HepG2 (cell line): ENCODE results near the gene DUSP7. TPM values are rescaled to one million over a fixed set of nuclear protein-coding genes. Genes with fewer than 3 reads are reported as not detected.
A peak's percentile ranks its signal among the peaks of the same experiment; 100 is the strongest.

Experiments used
- ATAC-seq: fragments of 200-7000 bp; cut with Tn5 transposase; 3 replicates; pipeline ENCODE4 v1.9.1; 2020; ENCODE audit warnings: mild to moderate bottlenecking, moderate library complexity
- BruUV-seq: library from RNA; stranded (reverse); fragments of 400-500 nt; replicated peaks from 2 replicates; lab custom pipeline; 2021; lab: Mats Ljungman, UMichigan
- CTCF ChIA-PET: fragments of 300-600 bp; formaldehyde crosslinking; extraction: SDS; loops from one replicate; lab custom pipeline; 2021; ENCODE audit warnings: low total read pairs, inconsistent platforms, low intra/inter-chr PET ratio; lab: Yijun Ruan, JAX
- POLR2A ChIA-PET: fragments of 350-600 bp; sonication (Branson Sonifier 250); formaldehyde crosslinking; loops from one replicate; lab custom pipeline; 2020; ENCODE audit warnings: antibody characterized with exemption, inconsistent platforms; lab: Yijun Ruan, JAX
- DNase-seq: peaks from one replicate; pipeline ENCODE4 v3.0.0-alpha.2; 2015; ENCODE audit warnings: low spot score
- FAIRE-seq: peaks from 3 replicates; lab custom pipeline; 2011; peaks lifted over from hg19 to GRCh38; lab: Jason Lieb, UNC
- H2AFZ ChIP-seq: one replicate; pipeline ENCODE4 v1.6.1; 2011; ENCODE audit warnings: low read length, inconsistent platforms
- H3K27ac ChIP-seq: fragments of 300-600 bp; 3 replicates; pipeline ENCODE4 v1.8.0; 2011; ENCODE audit warnings: mixed run types, mild to moderate bottlenecking, mixed read lengths, low read length, inconsistent platforms; ENCODE audit not compliant: insufficient read depth; ENCODE audit errors: extremely low read length
- H3K27me3 ChIP-seq, 2 experiments: fragments of 200-600 bp in 1 of 2; 2 replicates in 1 of 2; 3 replicates in 1 of 2; pipeline versions ENCODE4 v1.6.0 to v1.8.0; 2011; ENCODE audit warnings: low read length in 2 of 2, mild to moderate bottlenecking in 2 of 2, moderate library complexity in 2 of 2, inconsistent platforms in 1 of 2; ENCODE audit not compliant: insufficient read depth in 2 of 2, control insufficient read depth in 1 of 2
- H3K36me3 ChIP-seq, 2 experiments: fragments of 200-600 bp in 1 of 2; replicated peaks in 1 of 2; 2 replicates in 1 of 2; 3 replicates in 1 of 2; pipeline versions ENCODE4 v1.5.1 to v1.8.0; 2011; ENCODE audit warnings: low read length in 2 of 2, inconsistent platforms in 1 of 2; ENCODE audit not compliant: insufficient read depth in 2 of 2, control insufficient read depth in 1 of 2
- H3K4me1 ChIP-seq: 2 replicates; pipeline ENCODE4 v1.5.1; 2012; ENCODE audit warnings: low read length, inconsistent platforms; ENCODE audit not compliant: insufficient read depth
- H3K4me2 ChIP-seq: 2 replicates; pipeline ENCODE4 v1.6.0; 2011; ENCODE audit warnings: low read depth, low read length, inconsistent platforms
- H3K4me3 ChIP-seq, 3 experiments: fragments of 200-600 bp in 1 of 3; sonication (generic), shearing (Covaris generic) in 1 of 3; replicated peaks in 1 of 3; 2 replicates each; pipeline ENCODE4 v1.5.1; 2011 to 2016; ENCODE audit warnings: low read length in 3 of 3, inconsistent platforms in 2 of 3, low read depth in 2 of 3, mild to moderate bottlenecking in 2 of 3, control low read depth in 1 of 3, mixed read lengths in 1 of 3; ENCODE audit not compliant: insufficient read depth in 1 of 3
- H3K79me2 ChIP-seq: one replicate; pipeline ENCODE4 v1.6.1; 2011; ENCODE audit warnings: low read length, inconsistent platforms; ENCODE audit not compliant: insufficient read depth
- H3K9ac ChIP-seq: 2 replicates; pipeline ENCODE4 v1.6.0; 2011; ENCODE audit warnings: mild to moderate bottlenecking, low read depth, low read length, inconsistent platforms; ENCODE audit not compliant: insufficient read depth
- H3K9me3 ChIP-seq: 2 replicates; pipeline ENCODE4 v1.5.1; 2012; ENCODE audit warnings: mild to moderate bottlenecking, low read length
- H4K20me1 ChIP-seq: 2 replicates; pipeline ENCODE4 v1.6.0; 2011; ENCODE audit warnings: inconsistent platforms, mild to moderate bottlenecking, low read length, moderate library complexity; ENCODE audit not compliant: insufficient read depth
- CTCF ChIP-seq: sonication (generic); formaldehyde crosslinking; IDR thresholded peaks from 2 replicates; pipeline ENCODE4 v1.5.0; 2020; ENCODE audit warnings: mild to moderate bottlenecking, missing genetic modification reagents, moderate library complexity
- ELF3 ChIP-seq: IDR thresholded peaks from 2 replicates; pipeline ENCODE4 v1.6.1; 2016; ENCODE audit warnings: missing genetic modification reagents, missing compliant biosample characterization
- FOXP4 ChIP-seq: sonication (generic); formaldehyde crosslinking; IDR thresholded peaks from 2 replicates; pipeline ENCODE4 v1.4.0; 2020; ENCODE audit warnings: missing genetic modification reagents
- HNRNPUL1 ChIP-seq: fragments of 200-400 bp; formaldehyde crosslinking; IDR thresholded peaks from 2 replicates; pipeline ENCODE4 v1.6.1; 2017; ENCODE audit warnings: low read depth, mild to moderate bottlenecking, low read length, moderate library complexity
- KAT2B ChIP-seq: fragments of 150-350 bp; IDR thresholded peaks from 2 replicates; pipeline ENCODE4 v1.6.1; 2014; ENCODE audit warnings: low read depth, low read length, borderline replicate concordance
- PHF21A ChIP-seq: sonication (generic); formaldehyde crosslinking; IDR thresholded peaks from 2 replicates; pipeline ENCODE4 v1.5.0; 2020; ENCODE audit warnings: mild to moderate bottlenecking, missing genetic modification reagents
- REPIN1 ChIP-seq: sonication (generic); formaldehyde crosslinking; IDR thresholded peaks from 2 replicates; pipeline ENCODE4 v1.8.0; 2022; ENCODE audit warnings: missing genetic modification reagents, low read depth, mild to moderate bottlenecking, borderline replicate concordance
- SETDB1 ChIP-seq: sonication (generic); formaldehyde crosslinking; IDR thresholded peaks from 2 replicates; pipeline ENCODE4 v1.5.1; 2020; ENCODE audit warnings: missing genetic modification reagents, mild to moderate bottlenecking, borderline replicate concordance
- STAG1 ChIP-seq: sonication (generic); formaldehyde crosslinking; IDR thresholded peaks from 2 replicates; pipeline ENCODE4 v1.4.0; 2020; ENCODE audit warnings: missing genetic modification reagents
- ZXDC ChIP-seq: sonication (generic); formaldehyde crosslinking; IDR thresholded peaks from 2 replicates; pipeline ENCODE4 v1.5.0; 2020; ENCODE audit warnings: mild to moderate bottlenecking, missing genetic modification reagents
- WGBS: methylation state at CpG from one replicate; pipeline ENCODE4 v1.1.6; 2017; ENCODE audit warnings: low lambda C conversion rate; 5-methylcytosine and 5-hydroxymethylcytosine counted together
- in situ Hi-C: cut with HindIII; loops from 2 replicates; pipeline ENCODE4 v1.10.0; 2017; ENCODE audit warnings: low pct_unique_long_range_greater_than_20kb; ENCODE audit not compliant: extremely low pct_ligation_motif_present
- intact Hi-C: fragments of 100-400 bp; cut with micrococcal nuclease; formaldehyde crosslinking; loops from one replicate; pipeline ENCODE4 v1.10.0; 2022; ENCODE audit not compliant: unreplicated experiment
- polyA plus RNA-seq, 8 experiments: library from polyadenylated mRNA; depleted of rRNA in 3 of 8; stranded (reverse) in 7 of 8; unstranded in 1 of 8; fragments of >200 nt; fragmentation: Illumina TruSeq in 4 of 8; extraction: Trizol in 4 of 8; gene quantifications; 2 replicates each; pipeline versions ENCODE4 v1.2.1 to v1.2.3, GENCODE V29; 2011 to 2016; ENCODE audit warnings: low read depth in 4 of 8, missing spikeins in 1 of 8, mixed read lengths in 1 of 8; ENCODE audit not compliant: insufficient read depth in 1 of 8
- total RNA-seq, 5 experiments: library from RNA; depleted of rRNA; stranded (reverse); fragments of >200 nt; fragmentation: Illumina TruSeq; extraction: Trizol; gene quantifications; 2 replicates each; pipeline ENCODE4 v1.2.3, GENCODE V29; 2016; ENCODE audit warnings: low read depth in 1 of 5

DUSP7 gene
- total and polyA plus RNA-seq, 2 of the 13 experiments (the other 11 are each of a cell fraction or from before 2014, with no cell fraction given): 6.6 to 8.8 TPM

- H3K9ac ChIP-seq: no peak overlapping the region
- no peaks in the 10 kb centered on the region for H4K20me1 ChIP-seq
- no peaks in the 10 kb centered on the region for H3K79me2 ChIP-seq
- peaks cover 3 to 5% of the 10 kb centered on the region in 2 experiments; a peak in 1 of 5 replicates for H3K36me3 ChIP-seq
- FAIRE-seq (no peak), ATAC-seq (peak; percentile 59), DNase-seq (no peak)
- CTCF ChIA-PET: no interaction called here
- WGBS: 74% methylated on average over 10 of the region's 18 CpGs
- POLR2A ChIA-PET: interaction anchor here (1.6 kb wide), 1 partner anchor 8 kb away, joined by 4 read pairs; no protein-coding TSS in a partner anchor
- H3K4me3 ChIP-seq: no peak overlapping the region
- intact Hi-C loops (no loop called here), in situ Hi-C loops (loop anchor here (5.0 kb wide), 1 partner anchor 43 kb away; no protein-coding TSS in a partner anchor)
- H3K27me3 ChIP-seq: no peaks in the 10 kb centered on the region; a peak in 1 of 5 replicates
- H3K4me1 ChIP-seq: peaks cover 48% of the 10 kb centered on the region
- H3K4me2 ChIP-seq: no peak overlapping the region
- H2AFZ ChIP-seq: no peak overlapping the region
- H3K27ac ChIP-seq: no peak overlapping the region
- TF ChIP-seq CTCF (peak; percentile 29; the same call in 1 of the 2 replicates), HNRNPUL1 (no peak), STAG1 (peak; percentile 4; the same call in 1 of the 2 replicates)
- no TSS peak for BruUV-seq
- H3K9me3 ChIP-seq: no peaks in the 10 kb centered on the region
These were observed 11.3 kb downstream of the DUSP7 start for GRCh38 chr3:52044869-52045619.

GRCh38 chr3:52043750-52044149 is 12.6 kb downstream of the DUSP7 start:
- H4K20me1 ChIP-seq: no peaks in the 10 kb centered on the region
- no peaks in the 10 kb centered on the region for H3K9me3 ChIP-seq
- in situ Hi-C loops (loop anchor here (5.0 kb wide), 1 partner anchor 41 kb away; no protein-coding TSS in a partner anchor), intact Hi-C loops (no loop called here)
- no peaks in the 10 kb centered on the region for H3K79me2 ChIP-seq
- BruUV-seq: no TSS peak
- ATAC-seq (no peak), DNase-seq (no peak), FAIRE-seq (no peak)
- no peaks in the 10 kb centered on the region for H3K36me3 ChIP-seq
- POLR2A ChIA-PET: no interaction called here
- no peak overlapping the region for H3K9ac ChIP-seq
- no peaks in the 10 kb centered on the region; a peak in 1 of 5 replicates for H3K27me3 ChIP-seq
- peaks cover 61% of the 10 kb centered on the region for H3K4me1 ChIP-seq
- H3K4me3 ChIP-seq: no peak overlapping the region
- CTCF ChIA-PET: no interaction called here
- no peak overlapping the region for H2AFZ ChIP-seq
- H3K4me2 ChIP-seq: no peak overlapping the region
- H3K27ac ChIP-seq: no peak overlapping the region
- WGBS: 52% methylated on average over 3 of the region's 6 CpGs
- TF ChIP-seq KAT2B (no peak), SETDB1 (CRISPR knock-in tag) (no peak), REPIN1 (no peak), PHF21A (CRISPR knock-in tag) (no peak), ELF3 (CRISPR knock-in tag) (no peak), FOXP4 (CRISPR knock-in tag) (no peak), ZXDC (CRISPR knock-in tag) (no peak)
